D721Med (cell line): ENCODE data around the gene PCDHB6.
"Not testable (repeated sequence)": the region's sequence is repeated elsewhere in the genome, so short reads cannot be mapped to it uniquely, and the experiment has no call there.

ENCODE experiments used
- DNase-seq: peaks from one replicate; pipeline ENCODE4 v3.0.0; 2011; ENCODE audit warnings: low spot score; ENCODE audit not compliant: insufficient read length
- FAIRE-seq: peaks from 2 replicates; lab custom pipeline; 2011; peaks lifted over from hg19 to GRCh38; lab: Jason Lieb, UNC
- TF ChIP-seq, protein P1 (sequence below): IDR thresholded peaks from 2 replicates; pipeline ENCODE4 v1.5.1; 2012; ENCODE audit warnings: mild to moderate bottlenecking, control low read depth; ENCODE audit not compliant: insufficient read depth; ENCODE audit errors: missing control alignments

The PCDHB6 gene

DNA sequence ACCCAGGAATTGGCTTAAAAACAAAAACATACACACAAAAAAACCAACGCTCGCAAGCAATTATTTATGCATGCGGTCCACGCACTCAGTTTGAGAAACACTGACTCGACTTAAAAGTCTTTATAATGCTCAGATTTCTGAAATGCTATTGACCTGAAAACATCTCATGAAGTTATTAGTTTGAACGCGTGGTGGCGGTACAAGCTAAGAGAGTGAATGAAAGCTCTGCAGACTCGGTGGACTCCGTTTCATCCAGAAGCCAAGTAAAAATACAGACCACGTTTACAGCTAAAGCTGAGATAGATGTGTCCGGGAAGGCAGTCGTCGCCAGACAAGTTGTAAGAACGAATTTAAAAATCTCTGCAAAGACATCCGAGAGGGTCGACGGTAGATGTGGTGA is at the start of gene PCDHB6:
Gene PCDHB6 (plus strand): TSS at position 246 of the 400 bp plus-strand sequence. CDS start 201 bp downstream, outside the sequence.
- no peak for FAIRE-seq

DNA sequence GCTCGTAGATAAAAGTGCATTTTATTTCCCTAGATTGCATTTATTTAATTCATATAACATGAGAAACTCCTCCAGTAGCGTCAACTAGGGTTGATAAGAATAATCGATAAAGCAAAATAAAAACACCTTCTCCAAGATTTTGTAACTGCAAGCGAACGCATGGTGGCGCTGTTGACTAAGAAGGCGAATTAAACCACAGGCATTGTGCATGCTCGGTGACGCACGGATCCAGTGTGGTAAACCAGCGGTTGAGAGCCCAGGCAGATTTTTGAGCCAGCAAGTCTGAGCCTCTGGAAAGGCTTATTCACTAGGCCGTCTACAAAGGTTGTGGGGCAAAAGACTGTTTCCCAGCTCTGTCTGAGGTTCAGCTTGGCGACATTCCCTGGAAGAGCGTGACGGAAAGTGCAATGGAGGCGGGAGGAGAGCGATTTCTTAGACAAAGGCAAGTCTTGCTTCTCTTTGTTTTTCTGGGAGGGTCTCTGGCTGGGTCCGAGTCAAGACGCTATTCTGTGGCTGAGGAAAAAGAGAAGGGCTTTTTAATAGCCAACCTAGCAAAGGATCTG is 49.5 kb upstream of the PCDHB6 start, which contains the start of gene PCDHB3:
Gene PCDHB3 (plus strand): TSS at position 231 of the 563 bp plus-strand sequence. CDS start 177 bp downstream, at position 408.
- FAIRE-seq (no peak), DNase-seq (no peak)
- TF ChIP-seq, protein P1, sequence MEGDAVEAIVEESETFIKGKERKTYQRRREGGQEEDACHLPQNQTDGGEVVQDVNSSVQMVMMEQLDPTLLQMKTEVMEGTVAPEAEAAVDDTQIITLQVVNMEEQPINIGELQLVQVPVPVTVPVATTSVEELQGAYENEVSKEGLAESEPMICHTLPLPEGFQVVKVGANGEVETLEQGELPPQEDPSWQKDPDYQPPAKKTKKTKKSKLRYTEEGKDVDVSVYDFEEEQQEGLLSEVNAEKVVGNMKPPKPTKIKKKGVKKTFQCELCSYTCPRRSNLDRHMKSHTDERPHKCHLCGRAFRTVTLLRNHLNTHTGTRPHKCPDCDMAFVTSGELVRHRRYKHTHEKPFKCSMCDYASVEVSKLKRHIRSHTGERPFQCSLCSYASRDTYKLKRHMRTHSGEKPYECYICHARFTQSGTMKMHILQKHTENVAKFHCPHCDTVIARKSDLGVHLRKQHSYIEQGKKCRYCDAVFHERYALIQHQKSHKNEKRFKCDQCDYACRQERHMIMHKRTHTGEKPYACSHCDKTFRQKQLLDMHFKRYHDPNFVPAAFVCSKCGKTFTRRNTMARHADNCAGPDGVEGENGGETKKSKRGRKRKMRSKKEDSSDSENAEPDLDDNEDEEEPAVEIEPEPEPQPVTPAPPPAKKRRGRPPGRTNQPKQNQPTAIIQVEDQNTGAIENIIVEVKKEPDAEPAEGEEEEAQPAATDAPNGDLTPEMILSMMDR: peak; percentile 80

More for the DNA sequence above, at the start of gene PCDHB6:
- no peak for DNase-seq
- TF ChIP-seq, protein P1: no peak

DNA sequence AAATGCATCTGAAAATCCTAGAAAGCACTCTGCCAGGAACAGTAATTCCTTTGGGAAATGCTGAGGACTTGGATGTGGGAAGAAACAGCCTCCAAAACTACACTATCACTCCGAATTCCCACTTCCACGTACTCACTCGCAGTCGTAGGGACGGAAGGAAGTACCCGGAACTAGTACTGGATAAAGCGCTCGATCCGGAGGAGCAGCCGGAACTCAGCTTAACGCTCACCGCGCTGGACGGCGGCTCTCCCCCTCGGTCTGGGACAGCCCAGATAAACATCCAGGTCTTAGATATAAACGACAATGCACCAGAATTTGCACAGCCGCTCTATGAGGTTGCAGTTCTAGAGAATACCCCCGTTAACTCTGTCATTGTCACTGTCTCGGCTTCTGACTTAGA is 48.8 kb upstream of the PCDHB6 start:
- TF ChIP-seq, protein P1: no peak
- no peak for FAIRE-seq
- DNase-seq: no peak

DNA sequence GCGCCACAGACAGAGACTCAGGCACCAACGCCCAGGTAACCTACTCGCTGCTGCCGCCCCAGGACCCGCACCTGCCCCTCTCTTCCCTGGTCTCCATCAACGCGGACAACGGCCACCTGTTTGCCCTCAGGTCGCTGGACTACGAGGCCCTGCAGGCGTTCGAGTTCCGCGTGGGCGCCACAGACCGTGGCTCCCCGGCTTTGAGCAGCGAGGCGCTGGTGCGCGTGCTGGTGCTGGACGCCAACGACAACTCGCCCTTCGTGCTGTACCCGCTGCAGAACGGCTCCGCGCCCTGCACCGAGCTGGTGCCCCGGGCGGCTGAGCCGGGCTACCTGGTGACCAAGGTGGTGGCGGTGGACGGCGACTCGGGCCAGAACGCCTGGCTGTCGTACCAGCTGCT is 47.8 kb upstream of the PCDHB6 start:
- DNase-seq, FAIRE-seq: not testable (repeated sequence)

DNA sequence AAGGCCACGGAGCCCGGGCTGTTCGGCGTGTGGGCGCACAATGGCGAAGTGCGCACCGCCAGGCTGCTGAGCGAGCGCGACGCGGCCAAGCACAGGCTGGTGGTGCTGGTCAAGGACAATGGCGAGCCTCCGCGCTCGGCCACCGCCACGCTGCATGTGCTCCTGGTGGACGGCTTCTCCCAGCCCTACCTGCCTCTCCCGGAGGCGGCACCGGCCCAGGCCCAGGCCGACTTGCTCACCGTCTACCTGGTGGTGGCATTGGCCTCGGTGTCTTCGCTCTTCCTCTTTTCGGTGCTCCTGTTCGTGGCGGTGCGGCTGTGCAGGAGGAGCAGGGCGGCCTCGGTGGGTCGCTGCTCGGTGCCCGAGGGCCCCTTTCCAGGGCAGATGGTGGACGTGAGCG is 47.4 kb upstream of the PCDHB6 start:
- not testable (repeated sequence) for DNase-seq, FAIRE-seq

DNA sequence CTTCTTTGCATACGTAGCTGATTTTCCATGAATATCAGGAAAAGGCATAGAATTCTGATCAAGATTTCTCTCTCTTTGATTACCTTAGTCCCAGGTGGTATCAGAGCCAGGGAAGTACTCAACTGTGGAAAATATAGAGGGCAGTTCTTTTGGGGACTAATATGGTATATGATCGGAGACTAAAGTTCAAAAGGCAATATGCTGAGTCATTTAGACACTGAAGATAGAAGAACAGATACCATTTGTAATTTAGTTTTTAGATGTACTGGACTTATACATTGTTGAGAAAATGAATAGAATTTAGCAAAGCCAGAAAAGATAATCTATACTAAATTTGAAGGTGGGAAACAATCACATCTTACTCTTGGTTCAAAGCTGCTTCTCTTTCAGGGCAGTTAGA is 44.5 kb upstream of the PCDHB6 start:
- TF ChIP-seq, protein P1: no peak
- FAIRE-seq (no peak), DNase-seq (no peak)

DNA sequence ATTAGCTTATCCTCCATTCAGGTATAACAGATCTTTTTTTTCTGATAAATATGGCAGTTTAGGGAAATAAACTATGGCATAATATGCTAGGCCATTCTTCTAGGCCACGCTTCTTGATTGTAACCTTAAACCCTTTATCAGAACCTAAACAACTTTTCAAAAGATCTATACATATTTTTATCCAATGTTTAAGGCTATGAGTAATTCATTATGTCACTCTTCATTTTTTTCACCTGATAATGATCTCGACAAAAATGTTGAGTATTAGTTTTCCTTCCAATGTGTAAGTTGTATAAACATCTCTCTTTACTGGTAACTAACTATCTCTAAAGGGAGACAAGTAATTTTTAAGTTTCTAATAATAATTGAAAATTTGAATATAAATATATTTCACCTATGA is 30.6 kb upstream of the PCDHB6 start:
- TF ChIP-seq, protein P1: no peak
- no peak for FAIRE-seq

DNA sequence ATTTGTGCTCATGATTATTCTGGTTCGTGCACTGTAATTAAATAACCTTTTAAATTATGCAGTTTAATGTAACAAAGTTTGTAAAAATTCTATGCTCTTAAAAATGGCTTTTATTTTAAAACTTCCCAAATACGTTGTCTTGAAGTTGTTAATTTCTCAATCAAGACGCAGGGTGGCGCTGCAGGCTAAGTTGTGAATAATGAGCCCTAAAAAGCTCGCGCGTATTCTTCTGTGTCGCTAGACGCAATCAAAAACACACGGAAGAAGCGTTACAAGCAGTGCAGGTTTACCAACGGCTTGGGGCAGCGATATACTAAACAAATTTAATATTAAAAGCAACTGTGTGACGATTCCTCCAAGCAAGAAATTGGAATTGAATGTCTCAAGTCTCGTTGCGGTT is 28.3 kb upstream of the PCDHB6 start, which contains the start of gene PCDHB4:
Gene PCDHB4 (plus strand): TSS at position 256 of the 400 bp plus-strand sequence. CDS start 181 bp downstream, outside the sequence.
- no peak for FAIRE-seq
- no peak for DNase-seq
- TF ChIP-seq, protein P1: no peak

More for the DNA sequence above, 30.6 kb upstream of the PCDHB6 start:
- DNase-seq: no peak
